GM18517 (cell line): ENCODE measurements around the gene HNRNPA2B1.
"Not testable (repeated sequence)": the region's sequence is repeated elsewhere in the genome, so short reads cannot be mapped to it uniquely, and the experiment has no call there.

Experiments
- ATAC-seq: cut with Tn5 transposase; IDR thresholded peaks from one replicate; pipeline ENCODE4 v1.9.1; 2021; ENCODE audit warnings: mild to moderate bottlenecking, moderate library complexity; ENCODE audit not compliant: unreplicated experiment

Gene HNRNPA2B1

GRCh38 chr7:26198781-26199169 lies 1.8 kb downstream of the HNRNPA2B1 start:
- no peak for ATAC-seq

- no peak for ATAC-seq
These were observed 2.3 kb downstream of the HNRNPA2B1 start for GRCh38 chr7:26198133-26198780.

- ATAC-seq: no peak
These were observed 3.1 kb downstream of the HNRNPA2B1 start for GRCh38 chr7:26197153-26198115.

- ATAC-seq: no peak
These were observed 4.5 kb downstream of the HNRNPA2B1 start for GRCh38 chr7:26195867-26196657.

- no peak for ATAC-seq
These were observed 5.4 kb downstream of the HNRNPA2B1 start for GRCh38 chr7:26195182-26195581.

GRCh38 chr7:26194764-26195163 lies 5.8 kb downstream of the HNRNPA2B1 start:
- not testable (repeated sequence) for ATAC-seq

- no peak for ATAC-seq
These were observed 6.9 kb downstream of the HNRNPA2B1 start for GRCh38 chr7:26193432-26194207.

GRCh38 chr7:26192485-26193087 lies 8.0 kb downstream of the HNRNPA2B1 start:
- ATAC-seq: no peak

- ATAC-seq: no peak
These were observed 8.5 kb downstream of the HNRNPA2B1 start for GRCh38 chr7:26191974-26192479.

- no peak for ATAC-seq
These were observed 9.1 kb downstream of the HNRNPA2B1 start for GRCh38 chr7:26191233-26191973.

GRCh38 chr7:26190417-26190869 lies 10.1 kb downstream of the HNRNPA2B1 start:
- no peak for ATAC-seq

GRCh38 chr7:26189697-26190096 lies 10.8 kb downstream of the HNRNPA2B1 start:
- ATAC-seq: no peak

- ATAC-seq: no peak
These were observed 11.5 kb downstream of the HNRNPA2B1 start for GRCh38 chr7:26188957-26189541.

GRCh38 chr7:26188206-26188956 lies 12.2 kb downstream of the HNRNPA2B1 start:
- no peak for ATAC-seq

GRCh38 chr7:26187380-26188205 lies 13.0 kb downstream of the HNRNPA2B1 start:
- no peak for ATAC-seq

- no peak for ATAC-seq
These were observed 13.9 kb downstream of the HNRNPA2B1 start for GRCh38 chr7:26186364-26187311.
